Measurements from ENCODE around the gene LRRC8D.

Gene LRRC8D

GRCh38 chr1:89834083-89834704, 13.4 kb downstream of the LRRC8D start:
- DNase-seq: no peak

DNA sequence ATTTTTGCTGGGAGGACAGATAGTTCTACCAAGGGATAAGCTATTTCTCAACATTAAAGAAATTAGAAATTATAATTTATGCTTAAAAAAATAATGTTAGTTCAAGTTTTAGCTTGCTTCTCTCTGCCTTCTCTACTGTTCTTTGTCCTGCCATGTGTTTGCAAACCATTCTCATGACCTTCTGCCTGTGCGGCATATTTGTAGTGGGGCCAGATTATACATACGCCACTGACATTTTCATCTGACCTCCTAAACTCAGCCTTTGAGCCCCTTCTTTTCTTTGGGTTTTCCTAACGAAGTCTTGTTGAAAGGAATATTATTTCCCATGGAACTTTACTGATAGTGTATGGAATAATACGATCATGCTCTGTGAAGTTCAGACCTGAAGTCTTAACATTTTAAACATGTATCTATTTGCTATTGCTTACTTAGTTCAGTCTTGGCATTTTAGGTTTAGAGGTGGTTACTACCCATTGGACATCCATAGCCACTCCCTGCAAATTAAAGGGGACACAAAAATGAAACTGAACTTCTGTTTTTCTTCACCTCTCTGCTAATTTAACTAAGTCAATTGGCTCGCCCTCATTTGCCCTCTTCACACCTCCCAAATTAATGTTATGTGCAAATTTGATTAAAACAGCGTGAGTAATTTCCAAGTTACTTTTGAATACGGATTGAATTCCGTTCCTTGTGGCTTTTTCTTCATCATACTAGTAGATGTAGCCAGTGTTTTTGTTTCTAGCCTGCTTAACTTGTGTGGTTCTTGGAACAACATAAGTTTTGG, 15.6 kb downstream of the LRRC8D start:
- no peak for DNase-seq

- no peak for DNase-seq
These were observed 16.2 kb downstream of the LRRC8D start for GRCh38 chr1:89837036-89837481.

DNA sequence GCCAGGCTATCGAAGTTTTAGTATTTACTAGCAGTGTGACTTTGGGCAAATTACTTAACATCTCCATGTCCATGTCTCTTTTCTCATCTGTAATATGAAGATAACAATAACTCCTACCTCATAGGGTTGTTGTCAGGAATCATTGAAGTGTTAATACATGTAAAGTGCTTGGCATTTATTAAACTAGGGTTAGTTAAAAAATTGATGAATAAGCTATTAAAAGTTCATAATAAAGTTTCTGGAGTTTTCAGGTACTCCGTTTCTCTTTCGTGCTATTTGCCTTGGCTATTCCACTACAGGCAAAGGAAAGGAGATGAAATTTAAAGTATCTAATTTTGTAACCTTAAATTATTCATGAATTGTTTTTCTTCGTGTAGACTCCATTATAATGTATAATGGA, 16.7 kb downstream of the LRRC8D start:
- DNase-seq: no peak

DNA sequence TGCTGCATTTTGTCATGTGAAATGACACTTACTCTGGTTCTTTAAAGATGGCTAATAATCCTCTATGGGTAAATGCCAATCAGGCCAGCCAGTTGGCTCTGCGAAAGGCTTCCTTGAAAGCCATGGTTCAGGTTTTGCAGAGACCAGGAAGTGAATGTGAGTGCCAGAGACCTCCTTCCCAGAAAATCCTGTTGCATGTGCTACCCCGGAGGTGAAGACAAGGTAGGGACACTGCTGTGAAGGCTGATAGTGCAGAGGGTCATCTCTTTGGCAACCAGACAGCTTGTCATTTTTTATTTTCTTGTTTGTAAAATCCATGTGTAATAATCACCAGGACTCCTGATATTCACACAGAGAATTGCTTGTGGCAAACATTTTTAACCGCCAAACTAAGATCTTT, 18.7 kb downstream of the LRRC8D start:
- DNase-seq: no peak

DNA sequence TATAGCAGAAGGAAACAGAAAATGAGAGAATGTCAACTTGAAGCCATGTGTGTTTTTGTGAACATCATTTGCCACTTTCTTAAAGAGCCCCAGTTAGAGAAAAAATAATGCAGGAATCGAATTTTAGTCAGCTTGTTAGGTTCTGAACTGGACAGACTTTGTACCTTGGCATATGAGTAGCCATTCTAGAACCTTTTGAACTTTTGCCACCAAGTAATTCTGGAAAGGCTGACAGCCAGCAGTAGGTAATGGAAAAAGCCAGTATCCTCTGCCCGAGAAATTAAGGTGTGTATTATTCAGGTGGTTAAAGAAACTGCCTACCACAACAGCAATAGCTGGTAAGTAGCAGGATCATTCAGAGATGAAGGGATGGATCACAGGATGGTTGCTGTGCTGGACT, 20.7 kb downstream of the LRRC8D start:
- DNase-seq: no peak

DNA sequence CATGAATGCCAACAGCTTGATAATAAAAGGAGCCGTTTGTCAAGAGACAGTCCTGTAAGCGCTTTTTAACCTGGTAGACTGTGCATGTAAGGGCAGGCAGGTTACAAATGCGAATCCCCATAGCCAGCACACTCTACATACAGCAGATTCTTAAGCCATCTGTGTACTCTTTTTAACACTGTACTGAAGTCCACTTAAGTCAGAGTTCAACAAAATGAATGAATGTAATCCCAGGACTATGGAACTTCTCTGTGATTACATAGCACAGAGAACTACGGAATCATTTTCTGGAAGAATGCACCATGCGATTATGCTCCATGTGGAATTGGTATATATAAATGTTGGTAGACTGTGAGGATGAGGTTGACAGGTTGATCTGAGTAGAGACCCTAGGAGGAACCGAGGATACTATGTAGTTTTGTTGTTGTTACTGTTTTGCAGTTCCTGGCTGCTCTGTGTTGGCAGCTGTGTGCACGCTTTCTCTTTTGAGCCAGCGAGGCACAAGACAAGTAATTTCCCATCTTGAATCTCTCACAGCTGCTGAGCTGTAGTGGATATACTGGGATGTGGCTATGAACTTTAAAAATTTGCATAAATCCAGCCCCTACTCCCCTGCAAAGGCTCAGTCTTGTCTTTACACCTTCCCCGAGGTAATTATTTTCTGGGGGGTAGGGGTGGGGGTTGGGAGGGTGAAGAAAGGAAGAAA, 21.9 kb downstream of the LRRC8D start:
- DNase-seq: no peak

DNA sequence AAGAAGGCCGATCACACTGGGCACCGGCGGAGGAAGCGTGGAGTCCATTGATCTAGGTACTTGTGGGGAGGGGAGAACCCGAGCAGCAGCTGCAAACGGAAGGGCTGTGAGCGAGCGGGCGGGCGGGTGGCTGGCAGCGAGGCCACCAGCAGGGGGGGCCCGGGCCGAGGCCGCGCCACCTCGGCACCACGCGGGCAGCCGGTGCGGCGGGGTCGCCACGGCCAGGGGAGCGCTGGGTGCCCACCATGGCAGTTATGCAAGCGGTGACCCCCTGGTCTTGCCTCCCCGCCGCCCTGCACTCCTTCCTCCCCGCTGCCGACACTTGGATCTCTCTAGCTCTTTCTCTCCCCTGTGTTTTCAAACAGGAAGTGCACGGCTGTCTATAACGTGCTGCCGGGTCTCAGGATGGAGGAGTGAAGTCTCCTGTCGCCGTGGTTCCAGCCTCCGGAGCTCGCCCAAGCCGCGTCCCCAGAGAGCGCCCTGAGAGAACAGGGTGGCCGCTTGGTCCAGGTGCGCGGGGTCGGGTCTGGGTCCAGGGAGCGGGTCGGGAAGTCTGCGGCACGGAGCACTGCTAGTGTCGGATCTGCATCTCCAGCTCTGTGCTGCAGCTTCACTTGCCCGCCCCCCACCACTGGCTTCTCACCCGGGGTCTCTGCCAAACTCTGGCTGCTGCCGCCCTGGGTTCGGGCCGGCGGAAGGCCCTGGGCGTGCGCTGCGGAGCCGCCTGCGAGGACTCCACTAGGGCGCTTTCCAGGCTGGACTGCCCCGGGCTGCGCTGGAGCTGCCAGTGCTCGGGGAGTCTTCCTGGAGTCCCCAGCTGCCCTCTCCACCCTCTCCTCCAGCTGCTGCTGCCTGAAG, 22.7 kb downstream of the LRRC8D start:
- peak; percentile 64 for DNase-seq

DNA sequence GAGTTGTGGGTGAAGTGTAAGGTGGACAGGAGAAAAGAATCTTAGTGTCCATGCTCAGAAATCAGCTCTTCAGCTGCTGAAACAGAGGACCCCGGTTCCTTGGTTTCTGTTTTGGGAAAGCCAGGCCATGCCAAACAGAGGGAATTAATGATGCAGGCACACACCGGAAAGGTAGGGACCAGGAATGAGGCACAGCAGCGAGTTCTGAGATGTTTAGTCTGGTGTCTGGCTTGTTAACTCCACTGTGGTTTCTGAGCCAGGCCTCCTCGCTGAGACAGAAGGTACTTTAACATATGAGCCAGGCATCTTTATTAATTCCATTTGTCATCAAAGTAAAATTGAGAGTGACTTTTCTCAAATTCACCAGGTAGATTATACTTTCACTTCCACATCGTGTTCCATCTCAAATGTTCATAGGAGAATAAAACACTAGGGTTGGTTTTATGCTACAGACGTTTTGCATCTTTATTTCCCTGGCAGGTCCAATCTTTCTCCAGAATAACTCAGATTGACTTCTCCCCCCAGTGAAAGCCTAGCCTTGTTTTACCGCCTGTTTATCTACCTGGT, 23.5 kb downstream of the LRRC8D start:
- DNase-seq: no peak

GRCh38 chr1:89844860-89845259, 24.0 kb downstream of the LRRC8D start:
- DNase-seq: no peak

DNA sequence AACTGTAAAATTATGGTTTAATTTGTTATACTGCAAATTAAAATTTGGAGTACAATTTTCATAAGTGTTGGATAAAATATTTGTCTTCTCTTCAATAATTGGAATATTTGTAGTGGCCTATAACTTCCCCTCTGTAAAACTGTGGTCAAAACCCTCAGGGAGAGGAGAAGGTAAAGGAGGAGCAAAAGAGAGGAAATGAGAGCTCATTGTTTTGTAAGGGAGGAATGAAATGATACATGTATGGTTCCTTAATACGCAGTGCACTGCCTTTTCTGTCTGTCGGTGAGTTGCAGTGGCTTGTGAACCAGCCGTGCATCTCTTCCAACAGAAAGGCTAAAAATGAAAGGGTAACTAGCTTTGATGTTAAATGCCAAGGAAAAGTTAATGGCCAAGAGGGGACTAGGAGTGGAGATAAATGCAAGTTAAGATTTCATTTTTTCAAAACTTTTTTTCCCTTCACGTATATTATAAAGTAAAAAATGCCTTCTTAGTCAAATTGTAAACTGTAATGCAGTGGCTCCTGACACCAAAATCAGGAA, 26.4 kb downstream of the LRRC8D start:
- no peak for DNase-seq

- DNase-seq: no peak
These were observed 30.1 kb downstream of the LRRC8D start for GRCh38 chr1:89850844-89851415.

GRCh38 chr1:89854140-89854539, 33.3 kb downstream of the LRRC8D start:
- no peak for DNase-seq

DNA sequence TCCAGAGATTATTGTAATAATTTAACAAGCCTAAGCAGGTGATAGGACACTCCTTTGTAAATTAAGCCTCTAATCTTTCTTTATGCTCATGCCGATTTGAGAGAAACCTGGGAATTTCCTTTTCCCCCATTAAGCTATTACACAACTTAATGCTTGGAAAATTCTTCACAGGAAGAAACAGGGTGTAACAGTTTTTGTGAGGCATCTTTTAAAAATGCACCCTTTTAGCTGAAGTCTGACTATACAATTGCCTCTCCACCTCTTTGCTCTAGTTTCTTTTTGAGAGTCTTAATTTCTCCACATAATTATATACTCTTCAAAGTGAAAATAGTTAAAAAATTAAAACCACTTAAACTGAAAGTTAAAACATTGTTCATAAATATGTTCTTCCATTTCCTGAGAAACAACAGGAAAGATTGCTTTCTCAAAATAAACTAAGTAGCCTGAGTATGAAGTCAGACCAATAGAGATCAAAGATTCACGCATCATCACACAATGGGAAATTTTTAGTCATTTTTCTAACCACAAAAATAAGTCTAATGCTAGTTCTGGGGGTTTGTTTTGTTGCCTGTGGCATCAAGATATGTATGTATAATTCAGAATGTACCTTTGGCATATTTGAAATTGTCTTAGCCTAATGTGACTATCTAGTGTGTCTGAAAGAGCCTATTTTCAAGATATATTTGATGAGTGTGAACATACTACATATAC, 34.7 kb downstream of the LRRC8D start:
- no peak for DNase-seq

DNA sequence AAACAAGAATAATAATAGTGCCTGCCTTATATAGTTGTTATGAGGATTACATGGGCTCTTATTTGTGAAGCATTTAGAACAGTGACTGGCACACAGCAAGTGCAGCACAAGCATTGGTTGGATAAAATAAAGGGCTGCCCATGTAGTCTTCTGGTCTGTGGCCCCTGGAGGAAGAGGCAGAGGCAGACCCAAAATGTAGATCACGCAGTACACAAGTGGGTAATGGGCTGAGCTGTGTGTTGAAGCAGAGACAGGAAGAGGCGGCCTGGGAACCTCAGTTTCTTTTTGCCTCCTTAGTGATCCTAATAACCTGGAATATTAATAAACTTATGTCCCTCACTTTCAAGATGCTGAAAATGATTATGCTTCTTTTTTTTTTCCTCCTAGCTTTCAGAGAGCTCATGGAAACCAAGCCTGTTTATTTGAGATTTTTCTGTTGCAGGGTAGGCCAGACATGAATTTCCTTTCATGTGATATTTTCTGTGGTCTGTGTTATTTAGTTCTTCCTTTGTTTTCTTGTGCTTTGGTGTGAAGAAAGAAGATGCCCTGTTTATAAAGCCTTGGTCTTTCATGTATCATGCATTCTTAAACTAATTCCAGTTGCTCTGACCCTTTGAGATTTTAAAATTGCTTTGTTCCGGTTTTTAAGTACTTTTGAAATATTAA, 42.5 kb downstream of the LRRC8D start:
- DNase-seq: no peak

DNA sequence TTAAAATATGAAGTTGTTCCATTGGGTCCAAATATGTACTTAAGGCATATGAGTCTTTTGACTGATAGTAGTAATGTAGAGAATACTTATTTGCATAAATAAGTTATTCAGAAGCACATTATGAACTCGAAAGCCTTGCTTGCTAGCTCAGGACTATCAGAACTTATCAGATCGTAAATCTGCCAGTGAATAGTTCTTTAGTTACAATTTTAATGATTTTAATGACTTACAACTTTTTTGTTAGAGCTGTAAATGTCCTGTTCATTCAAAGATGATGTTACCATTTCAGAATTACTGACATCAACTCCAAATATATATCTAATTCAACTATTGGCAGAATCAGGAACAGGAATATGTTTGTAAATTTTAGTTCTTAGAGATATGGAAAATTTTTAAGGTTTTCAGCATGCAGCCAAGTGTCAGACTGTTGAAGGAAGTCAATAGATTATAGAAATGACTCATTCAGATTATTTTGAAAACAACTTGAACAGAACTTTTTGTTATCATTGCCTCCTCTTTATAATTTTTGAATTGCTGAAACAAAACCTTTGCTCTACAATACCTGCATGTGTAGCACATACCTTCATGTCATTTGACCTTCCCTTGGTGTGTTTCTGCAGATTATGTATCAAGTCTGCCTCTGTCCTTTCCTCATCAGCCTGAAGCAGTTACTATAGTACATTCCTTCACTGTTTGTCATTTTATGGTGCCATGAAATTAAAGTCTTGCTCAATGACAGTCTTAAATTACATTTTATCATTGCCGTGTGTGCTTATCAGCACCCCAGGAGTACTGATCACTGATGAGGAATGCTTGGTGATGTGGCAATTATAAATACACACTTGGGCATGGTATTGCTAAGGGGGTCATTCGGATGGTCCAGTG, 44.9 kb downstream of the LRRC8D start:
- DNase-seq: no peak

DNA sequence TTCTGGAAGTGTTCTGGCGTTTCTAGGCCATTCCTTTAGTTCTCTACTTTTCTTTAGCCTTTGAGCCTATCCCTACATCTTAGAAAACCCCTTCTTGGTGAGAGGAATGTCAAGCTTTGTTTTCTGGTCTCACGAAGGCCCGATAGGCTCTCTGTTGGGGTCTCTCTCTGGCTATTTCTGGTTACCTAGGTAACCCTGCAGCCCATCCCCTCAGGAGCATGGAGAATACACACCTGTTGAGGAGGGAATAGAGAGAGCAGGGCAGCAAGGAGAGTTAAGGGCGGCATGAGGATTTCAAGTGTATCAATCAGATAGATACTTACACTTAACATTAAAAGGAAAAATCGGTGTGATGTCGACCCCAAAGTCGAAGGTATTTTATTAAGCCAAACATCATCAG, 45.7 kb downstream of the LRRC8D start:
- DNase-seq: no peak

GRCh38 chr1:89870998-89871397, 50.2 kb downstream of the LRRC8D start:
- no peak for DNase-seq

- DNase-seq: no peak
These were observed 51.1 kb downstream of the LRRC8D start for GRCh38 chr1:89871768-89872473.

All from NCI-H2107 (cell line).